GM12878 (cell line): ENCODE data around the gene ENOPH1. TPM values are rescaled to one million over a fixed set of nuclear protein-coding genes. Genes with fewer than 3 reads are reported as not detected.

Source experiments
- ATAC-seq: fragments of 200-7000 bp; cut with Tn5 transposase; 3 replicates; pipeline ENCODE4 v1.9.1; 2020; ENCODE audit warnings: mild to moderate bottlenecking, moderate library complexity
- BruUV-seq: library from RNA; stranded (reverse); fragments of 400-500 nt; replicated peaks from 2 replicates; lab custom pipeline; 2021; lab: Mats Ljungman, UMichigan
- CTCF ChIA-PET: fragments of 300-600 bp; sonication (Branson Sonifier 250); formaldehyde crosslinking; extraction: SDS; loops from one replicate; lab custom pipeline; 2021; ENCODE audit warnings: inconsistent platforms; lab: Yijun Ruan, JAX
- POLR2A ChIA-PET: fragments of 350-600 bp; formaldehyde crosslinking; extraction: SDS; loops from one replicate; lab custom pipeline; 2021; ENCODE audit warnings: inconsistent platforms; lab: Charles Lee
- RAD21 ChIA-PET: fragments of 300-600 bp; sonication (Branson Sonifier 250); formaldehyde crosslinking; loops from one replicate; lab custom pipeline; 2023; ENCODE audit warnings: antibody characterized with exemption; ENCODE audit not compliant: unreplicated experiment; lab: Charles Lee
- SMC1A ChIA-PET: fragments of 300-600 bp; sonication (Branson Sonifier 250); formaldehyde crosslinking; loops from one replicate; lab custom pipeline; 2023; ENCODE audit not compliant: unreplicated experiment, uncharacterized antibody; lab: Charles Lee
- DNase-seq: peaks from one replicate; pipeline ENCODE4 v3.0.0-alpha.2; 2011; ENCODE audit warnings: low read depth, low spot score
- FAIRE-seq: peaks from 3 replicates; lab custom pipeline; 2011; peaks lifted over from hg19 to GRCh38; lab: Jason Lieb, UNC
- H2AFZ ChIP-seq: 2 replicates; pipeline ENCODE4 v1.6.0; 2011; ENCODE audit warnings: low read depth, low read length, control low read depth; ENCODE audit not compliant: control insufficient read depth
- H3K27ac ChIP-seq: 2 replicates; pipeline ENCODE4 v1.5.1; 2011; ENCODE audit warnings: control low read depth; ENCODE audit not compliant: control insufficient read depth, insufficient read depth
- H3K27me3 ChIP-seq, 2 experiments: replicated peaks in 1 of 2; 2 replicates each; pipeline versions ENCODE4 v1.6.0 to v1.6.1; 2011; ENCODE audit warnings: low read length in 1 of 2; ENCODE audit not compliant: control insufficient read depth in 2 of 2, insufficient read depth in 2 of 2
- H3K36me3 ChIP-seq, 2 experiments: 2 replicates each; pipeline ENCODE4 v1.5.1; 2011; ENCODE audit warnings: low read length in 1 of 2; ENCODE audit not compliant: control insufficient read depth in 2 of 2, insufficient read depth in 2 of 2
- H3K4me1 ChIP-seq: 2 replicates; pipeline ENCODE4 v1.6.1; 2011; ENCODE audit warnings: mild to moderate bottlenecking, low read length, moderate library complexity, mixed read lengths; ENCODE audit not compliant: control insufficient read depth, insufficient read depth
- H3K4me2 ChIP-seq: 2 replicates; pipeline ENCODE4 v1.6.0; 2011; ENCODE audit warnings: control low read depth; ENCODE audit not compliant: control insufficient read depth, insufficient read depth
- H3K4me3 ChIP-seq: fragments of 200-600 bp; sonication (generic); 2 replicates; pipeline ENCODE4 v1.5.1; 2016
- H3K79me2 ChIP-seq: 2 replicates; pipeline ENCODE4 v1.6.0; 2011; ENCODE audit warnings: low read length; ENCODE audit not compliant: control insufficient read depth, insufficient read depth
- H3K9ac ChIP-seq: 2 replicates; pipeline ENCODE4 v1.8.0; 2011; ENCODE audit warnings: low read length, control low read depth, mixed read lengths; ENCODE audit not compliant: control insufficient read depth, insufficient read depth
- H3K9me3 ChIP-seq: replicated peaks from 3 replicates; pipeline ENCODE4 v1.5.1; 2011; ENCODE audit warnings: mild to moderate bottlenecking, low read length; ENCODE audit not compliant: control insufficient read depth, insufficient read depth
- H4K20me1 ChIP-seq: 2 replicates; pipeline ENCODE4 v1.6.0; 2011; ENCODE audit not compliant: control insufficient read depth, insufficient read depth
- CEBPZ ChIP-seq: fragments of 150-350 bp; IDR thresholded peaks from 2 replicates; pipeline ENCODE4 v1.6.1; 2016; ENCODE audit warnings: low read depth, low read length
- EP300 ChIP-seq, 2 experiments: fragments of 150-350 bp in 1 of 2; IDR thresholded peaks; 2 replicates each; pipeline ENCODE4 v1.6.1; 2011 to 2012; ENCODE audit warnings: low read depth in 2 of 2, low read length in 2 of 2, borderline replicate concordance in 1 of 2, improper control_type of control experiment in 1 of 2, inconsistent platforms in 1 of 2; ENCODE audit not compliant: control insufficient read depth in 1 of 2
- HCFC1 ChIP-seq: fragments of 150-350 bp; IDR thresholded peaks from 2 replicates; pipeline ENCODE4 v1.6.1; 2014; ENCODE audit warnings: low read length
- HDAC6 ChIP-seq: fragments of 200-600 bp; sonication (generic); IDR thresholded peaks from one replicate; pipeline ENCODE4 v1.8.0; 2017; ENCODE audit warnings: antibody characterized with exemption; ENCODE audit not compliant: unreplicated experiment
- JUNB ChIP-seq: IDR thresholded peaks from 2 replicates; pipeline ENCODE4 v1.6.1; 2016; ENCODE audit warnings: antibody characterized with exemption, mild to moderate bottlenecking
- MEF2B ChIP-seq: fragments of 450-650 bp; IDR thresholded peaks from 2 replicates; pipeline ENCODE4 v1.6.1; 2018; ENCODE audit warnings: mild to moderate bottlenecking, moderate library complexity; ENCODE audit not compliant: partially characterized antibody, poor library complexity, severe bottlenecking
- NKRF ChIP-seq: fragments of 450-650 bp; conservative IDR thresholded peaks from 2 replicates; pipeline ENCODE4 v1.6.1; 2017; ENCODE audit warnings: mild to moderate bottlenecking, moderate library complexity
- NR2F1 ChIP-seq: fragments of 450-650 bp; conservative IDR thresholded peaks from 2 replicates; pipeline ENCODE4 v1.6.1; 2017; ENCODE audit warnings: mild to moderate bottlenecking
- PAX8 ChIP-seq: fragments of 450-650 bp; IDR thresholded peaks from 2 replicates; pipeline ENCODE4 v1.6.1; 2017; ENCODE audit warnings: mild to moderate bottlenecking, moderate library complexity
- STAT3 ChIP-seq: IDR thresholded peaks from 2 replicates; pipeline ENCODE4 v1.6.1; 2011; ENCODE audit warnings: low read depth, low read length, improper control_type of control experiment
- ZBTB40 ChIP-seq: fragments of 450-650 bp; IDR thresholded peaks from 2 replicates; pipeline ENCODE4 v1.6.1; 2016; ENCODE audit warnings: mild to moderate bottlenecking, moderate library complexity, borderline replicate concordance
- ZNF274 ChIP-seq: IDR thresholded peaks from one replicate; pipeline ENCODE4 v1.8.0; 2011; ENCODE audit not compliant: insufficient read length, insufficient read depth
- WGBS: methylation state at CpG from one replicate; pipeline ENCODE4 v1.1.6; 2016; ENCODE audit warnings: low lambda C conversion rate; ENCODE audit not compliant: insufficient replicate concordance, insufficient coverage; ENCODE audit errors: missing lambda C conversion rate; 5-methylcytosine and 5-hydroxymethylcytosine counted together
- in situ Hi-C: fragments of 300-500 bp; cut with MboI; formaldehyde crosslinking; loops from 9 replicates; pipeline ENCODE4 v1.14.3; 2018; ENCODE audit warnings: mixed read lengths
- intact Hi-C: fragments of 100-400 bp; cut with micrococcal nuclease; formaldehyde crosslinking; loops from one replicate; pipeline ENCODE4 v1.14.2; 2022; ENCODE audit not compliant: unreplicated experiment
- polyA plus RNA-seq, 11 experiments: library from polyadenylated mRNA; depleted of rRNA in 4 of 11; unstranded in 6 of 11; stranded (reverse) in 5 of 11; fragments of >200 nt; fragmentation: Nextera tagmentation in 4 of 11; fragmentation: Illumina TruSeq in 1 of 11; extraction: Ambion mirVana in 4 of 11; extraction: Trizol in 1 of 11; gene quantifications; 1 replicate in 1 of 11; 2 replicates in 10 of 11; pipeline versions ENCODE4 v1.2.1 to v1.2.3, GENCODE V29; 2011 to 2016; ENCODE audit warnings: inconsistent platforms in 2 of 11, missing spikeins in 2 of 11, low read depth in 1 of 11
- total RNA-seq, 4 experiments: library from RNA; depleted of rRNA in 3 of 4; stranded (reverse); fragments of >200 nt in 3 of 4; fragmentation: Illumina TruSeq in 1 of 4; extraction: Trizol in 1 of 4; gene quantifications; 2 replicates each; pipeline versions ENCODE4 v1.2.1 to v1.2.3, GENCODE V29; 2013 to 2021

Gene ENOPH1
- total and polyA plus RNA-seq, 10 of the 15 experiments (the other 5 are each of a cell fraction or from before 2014, with no cell fraction given), result 24.4 to 83.6 (median 46.7) TPM

GRCh38 chr4:82493721-82494425 is 63.5 kb downstream of the ENOPH1 start (continued):
- no peak for TF ChIP-seq ZBTB40
- TF ChIP-seq, all 136 proteins: peak for 0

GRCh38 chr4:82495666-82496065 is 65.3 kb downstream of the ENOPH1 start:
- Histone ChIP-seq H3K9ac (no peak overlapping the region), H3K9me3 (no peaks in the 10 kb centered on the region), H3K79me2 (no peaks in the 10 kb centered on the region), H3K4me1 (no peaks in the 10 kb centered on the region), H3K4me2 (no peak overlapping the region), H3K27me3 (no peaks in the 10 kb centered on the region; a peak in 1 of 4 replicates), H2AFZ (no peak overlapping the region), H3K36me3 (no peaks in the 10 kb centered on the region), H3K4me3 (no peak overlapping the region), H4K20me1 (no peaks in the 10 kb centered on the region), H3K27ac (no peak overlapping the region)
- ChIA-PET POLR2A (no interaction called here), SMC1A (no interaction called here), RAD21 (no interaction called here), CTCF (no interaction called here)
- DNase-seq (no peak), FAIRE-seq (no peak), ATAC-seq (no peak)
- 98% methylated on average over 4 of the region's 4 CpGs for WGBS
- in situ Hi-C loops (no loop called here), intact Hi-C loops (no loop called here)
- no TSS peak for BruUV-seq
- TF ChIP-seq EP300 (IDR thresholded peaks at IDR 0.05; ENCODE audit: borderline replicate concordance in 1 of 2, control insufficient read depth in 1 of 2, low read depth in 2 of 2, low read length in 2 of 2), result no peak
- no peak for TF ChIP-seq NKRF
- TF ChIP-seq HCFC1, result no peak
- no peak for TF ChIP-seq PAX8
- no peak for TF ChIP-seq JUNB
- TF ChIP-seq ZNF274, result no peak
- no peak for TF ChIP-seq MEF2B
- TF ChIP-seq HDAC6, result no peak
- no peak for TF ChIP-seq STAT3
- no peak for TF ChIP-seq CEBPZ
- TF ChIP-seq NR2F1, result no peak
